Calu3 (cell line): ENCODE measurements around the gene APOL3. TPM values are rescaled to one million over a fixed set of nuclear protein-coding genes. Genes with fewer than 3 reads are reported as not detected.

Experiments
- BruUV-seq: library from RNA; stranded (reverse); fragments of 400-500 nt; replicated peaks from 2 replicates; lab custom pipeline; 2021; lab: Mats Ljungman, UMichigan
- CTCF ChIA-PET: fragments of 300-600 bp; sonication (Branson Sonifier 250); formaldehyde crosslinking; loops from one replicate; lab custom pipeline; 2022; ENCODE audit warnings: antibody characterized with exemption; lab: Charles Lee
- DNase-seq: peaks from one replicate; pipeline ENCODE4 v3.0.0; 2022
- H3K27ac Mint-ChIP-seq: one replicate; pipeline ENCODE4 v1.8.0; 2022; ENCODE audit warnings: mixed read lengths; ENCODE audit not compliant: unreplicated experiment
- H3K27me3 Mint-ChIP-seq: one replicate; pipeline ENCODE4 v1.8.0; 2022; ENCODE audit warnings: mixed read lengths; ENCODE audit not compliant: unreplicated experiment
- H3K36me3 Mint-ChIP-seq: one replicate; pipeline ENCODE4 v1.8.0; 2022; ENCODE audit warnings: mild to moderate bottlenecking, moderate library complexity, mixed read lengths; ENCODE audit not compliant: insufficient read depth, unreplicated experiment
- H3K4me1 Mint-ChIP-seq: one replicate; pipeline ENCODE4 v1.8.0; 2022; ENCODE audit warnings: mild to moderate bottlenecking, low read depth, mixed read lengths; ENCODE audit not compliant: unreplicated experiment
- H3K4me3 Mint-ChIP-seq: one replicate; pipeline ENCODE4 v1.8.0; 2022; ENCODE audit warnings: mild to moderate bottlenecking, low read depth, moderate library complexity, mixed read lengths; ENCODE audit not compliant: unreplicated experiment
- H3K9me3 Mint-ChIP-seq: one replicate; pipeline ENCODE4 v1.8.0; 2022; ENCODE audit warnings: low read depth, mixed read lengths; ENCODE audit not compliant: unreplicated experiment
- CTCF ChIP-seq: fragments of 200-600 bp; IDR thresholded peaks from one replicate; pipeline ENCODE4 v1.8.0; 2022; ENCODE audit warnings: antibody characterized with exemption; ENCODE audit not compliant: unreplicated experiment
- intact Hi-C: fragments of 100-400 bp; cut with micrococcal nuclease; formaldehyde crosslinking; loops from one replicate; pipeline ENCODE4 v1.10.0; 2022; ENCODE audit not compliant: unreplicated experiment
- total RNA-seq: library from RNA; stranded (reverse); gene quantifications from 2 replicates; pipeline ENCODE4 v1.2.3, GENCODE V29; 2022

Gene APOL3
- total RNA-seq, 1 experiment from 2014 or later, result 7.7 TPM

- intact Hi-C loops, result no loop called here
- Mint-ChIP-seq H3K36me3 (no peaks in the 10 kb centered on the region), H3K27ac (no peak overlapping the region), H3K9me3 (no peaks in the 10 kb centered on the region), H3K27me3 (peaks cover 29% of the 10 kb centered on the region), H3K4me3 (no peak overlapping the region), H3K4me1 (peaks cover 10% of the 10 kb centered on the region)
- CTCF ChIA-PET, result no interaction called here
- no peak for DNase-seq
- no peak for TF ChIP-seq CTCF
- BruUV-seq, result no TSS peak
Measured at GRCh38 chr22:36196254-36197064, 35.9 kb upstream of the APOL3 start.

- H3K4me3 Mint-ChIP-seq, result no peak overlapping the region
- peaks cover under 1% of the 10 kb centered on the region for H3K9me3 Mint-ChIP-seq
- peaks cover 10% of the 10 kb centered on the region for H3K4me1 Mint-ChIP-seq
- no peaks in the 10 kb centered on the region for H3K36me3 Mint-ChIP-seq
- CTCF ChIA-PET, result interaction anchor here (0.6 to 1.4 kb wide), 9 partner anchors 8 to 740 kb away, joined by 3 to 8 read pairs (median 3); partner anchors contain the start of genes APOL1 and APOL2
- TF ChIP-seq CTCF, result peak; percentile 66
- DNase-seq, result peak; percentile 63
- BruUV-seq, result no TSS peak
- intact Hi-C loops, result loop anchor here (1.0 to 2.0 kb wide), 2 partner anchors 26 to 82 kb away; no protein-coding TSS in a partner anchor
- H3K27me3 Mint-ChIP-seq, result peaks cover 44% of the 10 kb centered on the region
- no peak overlapping the region for H3K27ac Mint-ChIP-seq
Measured at GRCh38 chr22:36194971-36195370, 34.4 kb upstream of the APOL3 start.

GRCh38 chr22:36194385-36194784 lies 33.8 kb upstream of the APOL3 start:
- no TSS peak for BruUV-seq
- H3K27ac Mint-ChIP-seq, result no peak overlapping the region
- CTCF ChIA-PET, result interaction anchor here (0.6 to 1.4 kb wide), 9 partner anchors 9 to 739 kb away, joined by 3 to 8 read pairs (median 3); partner anchors contain the start of genes APOL1 and APOL2
- H3K27me3 Mint-ChIP-seq, result peaks cover 50% of the 10 kb centered on the region
- no peak for DNase-seq
- H3K9me3 Mint-ChIP-seq, result peaks cover 4% of the 10 kb centered on the region
- H3K4me1 Mint-ChIP-seq, result peaks cover 10% of the 10 kb centered on the region
- H3K36me3 Mint-ChIP-seq, result peaks cover 5% of the 10 kb centered on the region
- no peak for TF ChIP-seq CTCF
- intact Hi-C loops, result loop anchor here (2.0 kb wide), 1 partner anchor 26 kb away; no protein-coding TSS in a partner anchor
- H3K4me3 Mint-ChIP-seq, result no peak overlapping the region

GRCh38 chr22:36193577-36193976 lies 33.0 kb upstream of the APOL3 start:
- H3K4me1 Mint-ChIP-seq, result peaks cover 10% of the 10 kb centered on the region
- peaks cover 58% of the 10 kb centered on the region for H3K27me3 Mint-ChIP-seq
- CTCF ChIA-PET, result no interaction called here
- no peak for DNase-seq
- no peak for TF ChIP-seq CTCF
- H3K4me3 Mint-ChIP-seq, result no peak overlapping the region
- no TSS peak for BruUV-seq
- intact Hi-C loops, result no loop called here
- no peak overlapping the region for H3K27ac Mint-ChIP-seq
- H3K9me3 Mint-ChIP-seq, result peaks cover 4% of the 10 kb centered on the region
- peaks cover 5% of the 10 kb centered on the region for H3K36me3 Mint-ChIP-seq
